ENCODE results near the gene PARVA. TPM values are rescaled to one million over a fixed set of nuclear protein-coding genes. Genes with fewer than 3 reads are reported as not detected.

The PARVA gene
- total RNA-seq, 2 donors from 2014 or later, result 32.0 to 33.7 TPM

DNA sequence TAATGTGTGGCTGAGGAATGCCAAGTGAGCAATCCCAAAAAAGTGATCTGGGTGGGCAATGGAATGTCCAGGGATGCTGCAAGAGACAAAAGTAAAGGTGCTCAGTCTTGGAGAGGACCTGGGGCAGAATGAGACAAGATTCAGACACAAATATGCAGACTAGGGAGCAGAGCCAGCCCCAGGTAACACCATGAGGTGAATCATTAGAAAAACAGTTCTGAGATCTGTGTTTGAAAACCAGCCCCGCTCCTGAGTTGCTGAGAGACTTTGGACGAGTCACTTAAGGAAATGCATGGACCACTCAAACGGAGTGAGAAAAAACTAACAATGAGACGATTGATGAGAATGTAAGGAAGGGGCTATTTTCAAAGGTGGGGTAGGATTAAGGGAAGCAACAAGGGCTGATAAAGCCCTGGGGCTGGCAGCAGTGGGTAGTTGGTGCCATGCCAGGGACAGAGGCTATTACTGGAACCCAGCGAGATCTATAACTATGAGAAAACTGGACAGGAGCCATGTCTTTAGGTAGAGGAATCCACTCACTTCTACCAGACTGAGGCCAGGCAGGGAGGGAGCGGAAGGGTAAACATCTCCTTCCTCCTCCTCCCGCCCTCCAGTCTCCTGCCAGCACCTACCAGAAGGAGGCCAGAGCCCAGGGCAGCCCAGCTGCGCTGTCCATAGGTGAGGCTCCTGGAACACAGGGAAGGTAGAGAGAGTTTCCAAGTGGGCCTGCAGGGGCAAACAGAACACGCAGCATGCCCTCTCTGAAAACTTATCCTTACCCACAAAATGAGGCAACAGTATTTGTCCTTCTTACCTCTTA is 166.4 kb downstream of the PARVA start:
- WGBS, 2 donors, result 80% methylated on average over 9 of the region's 9 CpGs
- ATAC-seq (no peak), DNase-seq (no peak)
- H3K4me1 ChIP-seq, result no peaks in the 10 kb centered on the region
- no peak overlapping the region for H3K4me3 ChIP-seq
- no peak overlapping the region for H3K27ac ChIP-seq
- H3K9me3 ChIP-seq, result no peaks in the 10 kb centered on the region
- H3K36me3 ChIP-seq (replicated peaks in 1 of 2; ENCODE audit: insufficient read depth in 1 of 2, low read depth in 2 of 2), result no peaks in the 10 kb centered on the region
- intact Hi-C loops (cut with DNase I), result no loop called here
- no peaks in the 10 kb centered on the region for H3K27me3 ChIP-seq
- TF ChIP-seq POLR2A (IDR thresholded peaks at IDR 0.05), result no peak
- TF ChIP-seq, protein P1, sequence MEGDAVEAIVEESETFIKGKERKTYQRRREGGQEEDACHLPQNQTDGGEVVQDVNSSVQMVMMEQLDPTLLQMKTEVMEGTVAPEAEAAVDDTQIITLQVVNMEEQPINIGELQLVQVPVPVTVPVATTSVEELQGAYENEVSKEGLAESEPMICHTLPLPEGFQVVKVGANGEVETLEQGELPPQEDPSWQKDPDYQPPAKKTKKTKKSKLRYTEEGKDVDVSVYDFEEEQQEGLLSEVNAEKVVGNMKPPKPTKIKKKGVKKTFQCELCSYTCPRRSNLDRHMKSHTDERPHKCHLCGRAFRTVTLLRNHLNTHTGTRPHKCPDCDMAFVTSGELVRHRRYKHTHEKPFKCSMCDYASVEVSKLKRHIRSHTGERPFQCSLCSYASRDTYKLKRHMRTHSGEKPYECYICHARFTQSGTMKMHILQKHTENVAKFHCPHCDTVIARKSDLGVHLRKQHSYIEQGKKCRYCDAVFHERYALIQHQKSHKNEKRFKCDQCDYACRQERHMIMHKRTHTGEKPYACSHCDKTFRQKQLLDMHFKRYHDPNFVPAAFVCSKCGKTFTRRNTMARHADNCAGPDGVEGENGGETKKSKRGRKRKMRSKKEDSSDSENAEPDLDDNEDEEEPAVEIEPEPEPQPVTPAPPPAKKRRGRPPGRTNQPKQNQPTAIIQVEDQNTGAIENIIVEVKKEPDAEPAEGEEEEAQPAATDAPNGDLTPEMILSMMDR (IDR thresholded peaks at IDR 0.05), result no peak

GRCh38 chr11:12544986-12545775 is 167.8 kb downstream of the PARVA start:
- intact Hi-C loops (cut with DNase I), result no loop called here
- no peak overlapping the region for H3K4me3 ChIP-seq
- no peaks in the 10 kb centered on the region for H3K4me1 ChIP-seq
- TF ChIP-seq POLR2A (IDR thresholded peaks at IDR 0.05), result no peak
- TF ChIP-seq, protein P1 (IDR thresholded peaks at IDR 0.05), result no peak
- ATAC-seq (no peak), DNase-seq (no peak)
- no peak overlapping the region for H3K27ac ChIP-seq
- no peaks in the 10 kb centered on the region for H3K36me3 ChIP-seq (replicated peaks in 1 of 2; ENCODE audit: insufficient read depth in 1 of 2, low read depth in 2 of 2)
- H3K9me3 ChIP-seq, result no peaks in the 10 kb centered on the region
- no peaks in the 10 kb centered on the region for H3K27me3 ChIP-seq
- WGBS, 2 donors, result 89 to 90% methylated on average over 13 of the region's 13 CpGs

DNA sequence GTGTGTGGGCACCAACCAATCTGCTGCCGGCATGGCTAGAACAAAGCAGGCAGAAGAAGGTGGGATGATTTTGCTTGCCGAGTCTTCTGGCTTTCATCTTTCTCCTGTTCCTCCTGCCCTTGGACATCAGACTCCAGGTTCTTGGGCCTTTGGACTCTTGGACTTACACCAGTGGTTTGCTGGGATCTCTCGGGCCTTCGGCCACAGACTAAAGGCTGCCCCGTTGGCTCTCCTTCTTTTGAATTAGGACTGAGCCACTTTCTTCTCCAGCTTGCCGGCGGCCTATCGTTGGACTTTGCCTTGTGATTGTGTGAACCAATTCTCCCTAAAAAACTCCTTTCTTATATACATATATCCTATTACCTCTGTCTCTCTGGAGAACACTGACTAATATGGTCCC is 168.8 kb downstream of the PARVA start:
- DNase-seq (no peak), ATAC-seq (no peak)
- WGBS, 2 donors, result 90 to 93% methylated on average over 8 of the region's 8 CpGs
- Histone ChIP-seq H3K36me3 (replicated peaks in 1 of 2; ENCODE audit: insufficient read depth in 1 of 2, low read depth in 2 of 2) (no peaks in the 10 kb centered on the region), H3K27me3 (no peaks in the 10 kb centered on the region), H3K4me3 (no peak overlapping the region), H3K9me3 (no peaks in the 10 kb centered on the region), H3K4me1 (no peaks in the 10 kb centered on the region), H3K27ac (no peak overlapping the region)
- TF ChIP-seq, protein P1 (IDR thresholded peaks at IDR 0.05), result no peak
- no peak for TF ChIP-seq POLR2A (IDR thresholded peaks at IDR 0.05)
- intact Hi-C loops (cut with DNase I), result no loop called here

- DNase-seq (no peak), ATAC-seq (no peak)
- Histone ChIP-seq H3K27me3 (no peaks in the 10 kb centered on the region), H3K4me3 (no peak overlapping the region), H3K36me3 (replicated peaks in 1 of 2; ENCODE audit: insufficient read depth in 1 of 2, low read depth in 2 of 2) (no peaks in the 10 kb centered on the region), H3K27ac (no peak overlapping the region), H3K4me1 (no peaks in the 10 kb centered on the region), H3K9me3 (no peaks in the 10 kb centered on the region)
- WGBS, 2 donors, result 80 to 93% methylated on average over 5 of the region's 5 CpGs
- intact Hi-C loops (cut with DNase I), result no loop called here
- TF ChIP-seq POLR2A (IDR thresholded peaks at IDR 0.05), result no peak
- TF ChIP-seq, protein P1 (IDR thresholded peaks at IDR 0.05), result no peak
These were observed 169.3 kb downstream of the PARVA start for GRCh38 chr11:12546660-12547059.

Measured in body of pancreas (tissue), 4 donors.